Eye (tissue), 1 donor: ENCODE measurements around the gene STEAP1B.
A peak's percentile ranks its signal among the peaks of the same experiment; 100 is the strongest.

Experiments
- DNase-seq: peaks from one replicate; pipeline ENCODE4 v3.0.0-alpha.2; 2015

The STEAP1B gene

DNA sequence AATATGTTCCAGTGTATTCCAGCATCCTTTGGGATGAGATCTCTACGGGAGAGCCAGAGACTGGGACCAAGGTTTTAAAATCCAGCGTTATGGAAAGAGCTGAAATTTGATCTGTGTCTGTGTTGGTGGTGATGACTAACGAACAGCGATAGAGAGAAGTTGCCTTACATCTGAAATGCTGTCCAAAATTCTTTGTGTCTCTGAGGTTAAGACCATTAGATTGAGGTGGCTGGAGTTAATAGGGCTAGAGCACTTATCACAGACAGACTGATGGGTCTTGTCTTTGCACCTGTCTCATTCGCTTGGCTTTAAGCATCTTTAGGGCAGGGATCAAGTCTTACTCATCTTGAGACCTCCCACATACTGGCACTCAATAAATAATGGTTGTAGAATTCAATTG is 102.0 kb downstream of the STEAP1B start:
- no peak for DNase-seq

DNA sequence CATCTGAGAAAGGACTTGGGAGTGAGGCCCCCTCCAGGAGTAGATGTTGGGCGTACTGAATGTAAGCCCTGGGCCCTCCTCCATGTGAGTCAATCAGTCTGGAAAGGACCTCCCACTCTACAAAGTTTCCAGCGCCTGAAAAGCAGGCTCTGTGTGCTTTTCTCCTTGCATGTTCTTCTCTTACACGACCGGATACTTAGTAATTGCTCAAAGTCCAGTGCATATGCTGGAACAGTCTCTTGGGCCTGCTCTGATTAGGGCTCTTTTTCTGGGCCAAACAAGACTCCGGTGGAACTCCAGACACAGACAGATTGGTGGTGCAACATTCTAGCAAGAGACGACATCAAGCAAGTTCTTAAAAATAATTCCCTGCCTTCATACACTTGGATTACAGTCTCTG is 104.8 kb downstream of the STEAP1B start:
- no peak for DNase-seq

DNA sequence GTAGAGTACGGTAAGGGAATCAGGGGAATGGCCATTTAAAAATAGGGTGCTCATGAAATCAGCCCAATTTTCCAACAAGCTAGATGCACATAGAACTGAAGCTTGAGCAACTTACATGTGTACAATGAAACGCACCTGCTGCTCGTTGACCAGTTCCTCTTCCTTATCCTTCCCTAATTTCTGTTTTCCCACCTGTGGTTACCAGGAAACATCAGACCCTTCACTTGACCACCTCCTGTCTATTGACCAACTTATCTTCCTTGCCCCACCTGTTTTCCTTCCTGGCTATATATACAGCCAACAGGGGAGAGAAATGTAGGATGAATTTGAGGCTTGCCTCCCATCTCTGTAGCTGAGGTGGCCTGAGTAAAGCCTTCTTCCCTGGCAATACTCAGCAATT is 105.2 kb downstream of the STEAP1B start:
- no peak for DNase-seq

DNA sequence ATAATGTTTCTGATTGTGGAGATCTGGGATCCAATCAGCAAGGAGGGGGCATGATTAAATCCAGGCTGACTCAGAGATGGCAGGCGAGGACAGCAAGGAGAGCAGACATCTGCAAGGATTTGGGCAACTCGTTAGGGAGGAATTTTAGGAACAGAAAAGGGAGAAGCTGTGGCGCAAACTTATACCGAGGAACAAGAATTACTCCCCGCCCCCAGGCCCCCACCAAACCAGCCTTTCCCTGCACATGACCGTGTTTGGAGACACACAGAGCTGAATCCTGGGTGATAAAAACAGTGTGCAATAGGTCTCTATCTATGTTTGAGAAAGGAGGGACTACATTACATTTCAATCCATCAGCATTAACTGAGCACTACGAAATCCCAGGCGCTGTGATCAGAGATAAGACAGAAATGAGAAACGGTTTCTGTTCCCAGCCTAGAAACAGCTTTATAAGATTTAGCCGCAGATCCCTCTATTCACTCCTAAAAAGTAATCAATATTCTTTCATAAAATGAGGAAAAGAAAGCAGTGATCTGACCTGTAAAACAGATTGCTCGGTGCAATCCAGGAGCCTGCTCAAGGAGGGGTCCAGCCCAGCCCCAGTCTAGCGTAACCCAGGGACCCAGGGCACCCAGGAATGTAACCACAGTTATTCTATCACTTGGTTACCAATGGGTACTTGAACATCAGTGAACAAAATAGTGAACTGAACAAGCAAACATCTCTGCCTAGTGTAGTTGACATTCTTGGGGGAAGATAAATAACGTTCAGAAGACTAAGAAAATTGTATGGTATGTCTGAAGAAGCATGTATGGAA is 105.9 kb downstream of the STEAP1B start:
- DNase-seq = no peak

DNA sequence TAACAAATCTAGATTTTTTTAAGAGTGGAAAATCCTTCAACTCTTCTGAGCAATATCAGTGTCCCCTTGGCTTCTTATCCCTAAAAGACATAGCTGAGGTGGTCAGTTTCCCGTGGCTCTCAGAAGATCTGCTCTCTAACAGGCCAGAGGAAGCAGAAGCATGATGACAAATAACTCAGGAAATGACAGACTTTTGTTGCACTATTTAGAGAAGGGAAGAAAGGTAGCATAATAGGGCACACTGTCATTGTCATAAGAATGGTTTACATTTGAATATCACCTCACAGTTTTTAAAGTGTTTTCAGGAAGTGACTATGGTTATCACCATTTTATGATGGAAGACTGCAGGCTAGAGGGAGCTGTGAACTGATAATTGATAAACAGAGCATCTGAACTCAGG is 109.5 kb downstream of the STEAP1B start:
- DNase-seq = no peak

DNA sequence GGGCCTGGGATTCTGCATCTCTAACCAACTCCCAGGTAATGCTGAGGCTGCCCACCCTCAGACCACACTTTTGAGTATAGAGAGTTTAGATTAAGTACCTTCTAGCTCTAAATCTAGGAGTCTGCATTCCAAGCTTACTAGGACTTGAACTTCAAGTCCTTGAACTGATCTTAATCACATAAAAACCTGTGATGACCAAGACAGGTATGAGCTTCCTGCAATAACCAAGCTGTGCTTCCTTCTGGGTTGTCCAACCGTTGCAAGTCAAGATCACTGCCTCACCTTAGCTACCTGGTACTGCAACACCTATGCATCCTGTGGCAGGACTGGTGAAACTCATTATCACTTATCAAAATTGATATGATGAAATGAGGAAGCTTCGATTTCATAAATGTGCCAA is 110.1 kb downstream of the STEAP1B start:
- no peak for DNase-seq

DNA sequence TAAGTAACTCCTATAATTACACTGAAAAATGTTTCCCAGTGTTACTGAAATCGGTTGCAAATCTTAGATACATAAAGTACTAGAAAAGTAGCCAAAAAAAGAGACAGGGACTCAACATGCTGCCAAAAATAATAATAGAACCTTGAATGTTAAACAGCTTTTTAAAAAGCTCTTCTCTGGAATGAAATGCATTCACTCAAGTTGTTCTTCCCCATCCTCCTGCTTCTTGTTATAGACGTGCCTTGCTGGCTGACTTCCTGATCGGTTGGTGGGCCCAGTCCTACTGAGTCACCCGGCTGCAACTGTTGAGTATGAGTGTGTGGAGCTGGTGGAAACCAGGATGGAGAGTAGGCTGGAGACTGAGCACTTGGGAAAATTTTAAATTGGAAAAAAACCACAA is 112.4 kb downstream of the STEAP1B start:
- DNase-seq = no peak

DNA sequence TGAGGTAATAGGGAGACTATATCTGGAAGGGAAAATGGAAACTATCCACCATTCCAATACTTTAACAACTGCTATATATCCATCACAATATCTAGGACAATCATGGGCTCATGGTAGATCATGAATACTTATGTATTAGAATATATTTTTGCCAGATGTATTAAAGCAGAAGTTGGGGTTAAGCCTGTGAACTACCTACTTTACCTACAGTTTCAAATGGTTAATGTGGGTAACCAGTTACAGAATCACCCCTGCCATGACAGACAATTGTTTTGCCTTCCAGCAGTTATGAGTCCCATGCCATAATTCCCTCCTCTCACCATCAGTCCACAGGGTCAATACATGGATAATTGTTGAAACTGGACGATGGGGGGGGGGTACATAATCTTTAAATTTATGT is 113.1 kb downstream of the STEAP1B start:
- DNase-seq = no peak

DNA sequence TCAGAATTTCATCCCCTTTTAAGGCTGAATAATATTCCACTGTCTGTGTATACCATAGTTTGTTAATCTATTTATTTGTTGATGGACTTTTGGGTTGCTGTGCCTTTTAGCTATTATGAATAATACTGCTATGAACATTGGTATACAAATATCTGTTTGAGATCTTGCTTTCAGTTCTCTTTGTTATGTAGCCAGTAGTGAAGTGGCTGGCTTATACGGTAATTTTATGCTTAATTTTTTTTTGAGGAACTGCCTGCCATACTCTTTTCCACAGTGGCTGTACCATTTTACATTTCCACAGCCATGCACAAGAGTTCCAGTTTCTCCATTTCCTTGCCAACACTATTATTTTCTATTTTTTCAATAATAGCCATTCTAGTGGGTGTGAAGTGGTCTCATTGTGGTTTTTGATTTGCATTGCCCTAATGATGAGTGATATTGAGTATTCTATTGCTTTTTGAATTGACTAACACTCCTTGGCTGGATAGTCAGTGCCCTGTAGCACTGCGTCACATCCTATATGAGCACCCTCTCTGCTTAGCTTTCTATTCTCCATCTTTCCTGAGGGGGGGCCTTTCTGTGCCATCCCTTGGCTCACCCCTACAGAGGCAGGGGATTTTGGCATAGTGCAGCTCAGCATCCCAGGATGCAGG is 113.7 kb downstream of the STEAP1B start:
- DNase-seq = no peak

DNA sequence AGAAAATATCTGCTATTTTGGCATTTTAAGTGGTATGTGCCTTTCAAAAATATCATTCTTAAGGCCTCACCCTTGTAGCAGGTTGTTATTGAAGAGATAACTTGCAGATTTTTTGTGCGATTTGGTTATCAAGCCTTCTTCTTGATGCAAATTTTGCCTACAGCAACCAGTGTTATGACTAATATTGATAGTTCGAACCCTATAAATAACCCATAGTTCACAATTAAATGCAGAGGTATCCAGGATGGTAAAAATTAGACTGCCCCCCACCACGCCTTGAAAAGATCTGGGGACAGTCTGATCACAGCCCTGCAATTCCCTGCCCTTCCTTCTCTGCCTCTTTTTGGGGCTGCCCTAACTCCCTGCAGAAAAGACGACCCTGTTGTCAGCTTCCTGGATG is 114.7 kb downstream of the STEAP1B start:
- DNase-seq = no peak

DNA sequence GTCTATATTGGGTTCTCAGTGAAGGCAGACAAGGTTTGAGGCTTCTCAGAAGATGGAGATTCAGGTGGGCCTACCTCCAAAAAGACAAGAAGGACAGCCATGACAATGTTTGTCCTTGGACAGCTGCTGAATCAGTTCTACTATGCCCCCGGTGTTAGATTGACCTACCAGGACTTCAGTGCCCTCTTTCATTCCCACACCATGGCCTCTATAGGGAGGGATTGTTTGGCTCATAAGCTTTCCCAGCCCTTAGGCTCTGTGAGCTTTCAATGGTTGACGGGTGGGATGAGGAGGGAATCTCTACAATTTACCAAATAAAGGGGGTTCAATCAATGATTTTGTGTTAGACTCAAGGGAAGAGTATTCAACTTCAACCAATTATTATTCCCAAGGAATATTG is 119.7 kb downstream of the STEAP1B start:
- DNase-seq = no peak

DNA sequence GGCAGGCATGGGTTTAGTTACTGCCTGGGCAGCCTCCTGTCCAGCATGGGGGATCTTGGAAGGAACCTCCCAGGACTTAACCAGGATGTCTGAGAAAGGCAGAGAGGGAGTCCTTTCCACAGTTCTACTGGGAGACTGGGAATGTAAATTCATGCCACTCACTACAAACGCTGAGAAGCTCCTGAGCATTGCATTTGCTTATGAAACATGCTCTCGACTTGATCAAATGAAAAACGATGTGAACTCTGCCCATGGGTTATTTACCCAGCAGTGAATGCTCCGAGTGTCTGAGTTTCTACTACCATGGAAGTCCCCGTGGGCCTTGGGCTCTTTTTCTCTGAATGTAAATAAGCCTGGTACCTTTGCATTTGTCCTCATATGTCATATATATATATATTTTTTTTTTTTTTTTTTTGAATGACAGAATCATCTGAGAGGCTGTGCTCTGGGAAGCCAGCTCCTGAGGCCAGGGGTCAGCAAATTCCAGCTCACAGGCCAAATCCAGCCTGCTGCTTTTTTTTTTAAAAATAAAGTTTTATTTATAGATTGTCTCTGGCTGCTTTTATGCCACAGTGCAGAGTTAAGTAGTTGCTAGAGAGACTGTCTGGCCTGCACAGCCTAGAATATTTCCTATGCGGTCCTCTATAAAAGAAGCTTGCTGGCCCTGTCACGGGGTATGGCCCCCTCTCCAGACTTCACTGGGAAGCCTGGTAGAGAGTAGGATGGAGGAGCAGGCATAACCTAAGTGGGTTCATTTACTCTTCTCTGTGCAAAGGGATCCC is 121.6 kb downstream of the STEAP1B start:
- DNase-seq = no peak

DNA sequence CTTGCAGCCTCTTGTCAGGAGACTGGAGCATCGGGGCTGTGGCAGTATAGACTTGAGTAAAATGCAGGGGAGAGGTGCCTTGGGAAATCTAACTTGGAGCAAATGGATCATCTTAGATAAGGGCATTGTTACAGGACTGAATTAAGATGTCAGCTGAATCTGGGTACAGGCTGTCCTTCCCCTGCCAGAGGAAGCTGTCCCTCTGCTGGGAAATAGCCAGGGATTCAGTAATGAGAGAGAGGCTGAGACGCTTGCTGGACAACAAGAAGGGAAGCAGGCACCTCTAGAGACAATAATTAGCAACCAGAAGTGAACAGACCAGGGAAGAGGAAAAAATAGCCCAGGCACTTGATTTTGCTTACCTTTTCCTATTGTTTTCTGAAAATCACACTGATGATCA is 122.3 kb downstream of the STEAP1B start:
- peak; percentile 47 for DNase-seq

DNA sequence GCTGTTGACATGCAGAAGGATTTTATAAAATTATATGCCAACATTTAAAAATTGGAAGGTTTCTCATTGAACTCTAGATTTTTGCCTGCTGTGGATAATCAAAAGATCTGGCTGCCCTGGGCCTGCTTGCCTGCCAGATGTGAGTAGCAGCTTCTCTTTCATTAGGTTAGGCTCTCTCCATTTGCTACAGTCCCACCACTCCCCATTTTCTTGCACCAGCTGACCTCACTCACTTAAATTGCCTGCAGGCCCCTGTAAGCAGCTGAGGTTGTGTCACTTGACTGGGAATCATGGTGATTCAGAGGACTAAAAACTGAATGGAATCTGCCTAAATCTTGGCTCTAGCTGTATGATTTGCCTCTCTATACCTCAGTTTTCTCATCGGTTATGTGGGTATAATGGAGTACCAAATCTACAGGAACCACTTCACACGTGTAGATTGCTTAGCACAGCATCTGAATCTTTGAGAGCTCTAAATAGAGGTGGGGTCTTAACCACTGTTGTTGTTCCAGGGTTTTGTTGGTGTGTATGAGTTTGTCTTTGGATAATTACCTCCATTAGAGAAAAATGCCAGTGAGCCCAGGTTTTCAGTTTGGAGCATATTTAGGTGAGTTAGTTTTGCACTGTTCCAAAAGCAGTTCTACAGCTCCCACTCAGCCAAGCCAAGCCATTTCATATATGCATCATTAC is 124.5 kb downstream of the STEAP1B start:
- DNase-seq = no peak

DNA sequence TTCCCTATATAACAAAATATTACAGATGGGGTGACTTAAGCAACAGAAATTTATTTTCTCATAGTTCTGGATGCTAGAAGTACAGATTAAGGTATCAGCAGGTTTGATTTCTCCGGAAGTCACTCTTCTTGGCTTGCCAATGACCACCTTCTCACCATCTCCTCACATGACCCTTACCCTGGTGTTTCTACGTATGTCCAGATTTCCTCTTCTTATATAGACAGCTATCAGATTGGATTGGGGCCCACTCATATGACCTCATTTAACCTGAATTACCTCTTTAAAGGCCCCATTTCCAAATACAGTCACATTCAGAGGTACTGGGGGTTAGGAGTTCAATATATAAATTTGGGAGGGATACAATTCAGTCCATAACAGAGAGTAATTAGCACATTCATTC is 126.1 kb downstream of the STEAP1B start:
- DNase-seq = no peak

DNA sequence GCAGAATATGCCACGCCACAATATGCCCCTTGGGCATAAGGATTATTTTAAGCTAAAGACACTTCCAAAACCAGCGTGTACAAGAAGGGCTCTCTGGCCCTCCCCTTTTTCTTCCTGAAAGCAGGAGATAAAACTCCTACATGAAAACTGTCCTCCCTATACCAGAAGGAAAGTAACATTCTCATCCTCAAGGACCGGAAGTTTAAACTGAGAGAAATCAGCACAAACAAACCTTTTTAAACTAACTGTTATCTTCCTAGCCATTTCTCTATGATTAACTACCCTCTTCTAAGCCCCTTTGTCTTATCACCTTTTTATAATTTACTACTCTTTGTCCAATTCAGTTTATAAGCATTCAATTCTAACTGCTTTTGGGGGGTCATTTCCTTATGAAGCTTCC is 126.6 kb downstream of the STEAP1B start:
- DNase-seq = no peak

DNA sequence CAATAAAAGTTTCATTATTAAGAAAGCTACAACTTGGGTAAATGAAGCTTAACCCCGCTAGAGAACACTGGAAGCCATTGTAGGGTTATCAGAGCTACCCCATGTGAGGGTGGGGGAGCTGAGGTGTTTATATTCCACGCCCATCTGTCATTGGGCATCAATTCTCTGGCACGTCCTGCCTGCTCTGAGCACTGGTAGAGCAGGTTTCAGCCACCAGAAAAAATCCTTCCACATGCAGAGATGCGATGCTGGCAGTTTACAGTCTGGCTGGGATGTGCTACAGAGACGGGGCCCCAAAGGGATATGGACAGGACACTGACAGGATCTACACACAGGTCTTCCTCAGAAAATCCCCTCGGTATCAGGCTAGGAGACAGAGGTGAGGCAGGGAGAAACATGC is 127.1 kb downstream of the STEAP1B start:
- no peak for DNase-seq

DNA sequence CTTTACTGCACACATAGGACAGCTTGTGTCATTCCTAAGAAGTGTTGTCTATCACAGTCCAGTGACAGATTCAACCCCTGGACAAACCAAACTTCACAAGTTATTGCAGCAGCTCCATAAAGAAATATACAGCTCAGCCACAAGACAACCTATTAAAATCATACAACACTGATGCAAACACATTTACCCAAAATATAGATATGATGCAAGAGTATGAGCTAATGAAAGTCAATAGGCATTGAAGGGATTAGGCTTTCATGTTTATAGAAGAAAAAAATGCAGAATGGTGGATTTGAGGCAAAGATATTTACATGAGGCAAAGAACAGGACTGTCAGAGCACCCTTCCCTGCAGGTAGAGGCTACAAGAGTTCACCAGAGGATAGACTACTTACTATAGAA is 128.1 kb downstream of the STEAP1B start:
- DNase-seq = no peak
